IMR-90 (cell line): ENCODE measurements around the gene PRCP. TPM values are rescaled to one million over a fixed set of nuclear protein-coding genes. Genes with fewer than 3 reads are reported as not detected.
A peak's percentile ranks its signal among the peaks of the same experiment; 100 is the strongest.

Source experiments
- ATAC-seq: fragments of 200-7000 bp; cut with Tn5 transposase; 2 replicates; pipeline ENCODE4 v1.9.1; 2020; ENCODE audit warnings: low read depth, mild to moderate bottlenecking, moderate library complexity
- BruUV-seq: library from RNA; stranded (reverse); fragments of 400-500 nt; replicated peaks from 2 replicates; lab custom pipeline; 2021; lab: Mats Ljungman, UMichigan
- CTCF ChIA-PET: fragments of 300-600 bp; formaldehyde crosslinking; extraction: SDS; loops from one replicate; lab custom pipeline; 2021; ENCODE audit warnings: antibody characterized with exemption; lab: Yijun Ruan, JAX
- POLR2A ChIA-PET: fragments of 300-600 bp; sonication (Branson Sonifier 250); formaldehyde crosslinking; loops from one replicate; lab custom pipeline; 2022; ENCODE audit warnings: antibody characterized with exemption; ENCODE audit not compliant: unreplicated experiment; lab: Charles Lee
- DNase-seq: peaks from one replicate; pipeline ENCODE4 v3.0.0; 2013
- H2AFZ ChIP-seq: replicated peaks from 2 replicates; pipeline ENCODE3; 2013; ENCODE audit warnings: low read length, mild to moderate bottlenecking; ENCODE audit not compliant: poor library complexity
- H2AK5ac ChIP-seq: 2 replicates; pipeline ENCODE4 v1.6.1; 2013; ENCODE audit warnings: low read depth, low read length, inconsistent platforms
- H2AK9ac ChIP-seq: replicated peaks from 2 replicates; pipeline ENCODE3; 2013; ENCODE audit warnings: mild to moderate bottlenecking, low read depth, low read length, moderate library complexity; ENCODE audit not compliant: poor library complexity
- H2BK120ac ChIP-seq: 2 replicates; pipeline ENCODE4 v1.6.1; 2013; ENCODE audit warnings: low read depth, low read length, inconsistent platforms
- H2BK15ac ChIP-seq: 3 replicates; pipeline ENCODE4 v1.6.1; 2013; ENCODE audit warnings: low read depth, low read length, inconsistent platforms
- H2BK20ac ChIP-seq: 2 replicates; pipeline ENCODE4 v1.6.1; 2013; ENCODE audit warnings: low read depth, mild to moderate bottlenecking, inconsistent platforms, low read length, moderate library complexity
- H2BK5ac ChIP-seq: 2 replicates; pipeline ENCODE4 v1.6.1; 2013; ENCODE audit warnings: mild to moderate bottlenecking, low read depth, low read length, inconsistent platforms; ENCODE audit not compliant: poor library complexity, severe bottlenecking
- H3K14ac ChIP-seq: replicated peaks from 2 replicates; pipeline ENCODE4 v1.6.1; 2013; ENCODE audit warnings: low read depth, low read length, inconsistent platforms
- H3K18ac ChIP-seq: 2 replicates; pipeline ENCODE4 v1.6.1; 2013; ENCODE audit warnings: low read depth, low read length, control low read depth
- H3K23ac ChIP-seq: 2 replicates; pipeline ENCODE4 v1.6.1; 2013; ENCODE audit warnings: low read depth, low read length, inconsistent platforms
- H3K27ac ChIP-seq: 2 replicates; pipeline ENCODE4 v1.5.1; 2013; ENCODE audit warnings: mild to moderate bottlenecking, control low read depth, low read length; ENCODE audit not compliant: insufficient read depth
- H3K27me3 ChIP-seq: 2 replicates; pipeline ENCODE4 v1.6.1; 2013; ENCODE audit warnings: low read length; ENCODE audit not compliant: control insufficient read depth, insufficient read depth
- H3K36me3 ChIP-seq: 2 replicates; pipeline ENCODE4 v1.6.1; 2013; ENCODE audit warnings: low read length, mixed read lengths; ENCODE audit not compliant: control insufficient read depth, insufficient read depth
- H3K4ac ChIP-seq: 2 replicates; pipeline ENCODE4 v1.6.1; 2013; ENCODE audit warnings: low read depth, low read length, inconsistent platforms
- H3K4me1 ChIP-seq: 2 replicates; pipeline ENCODE4 v1.6.1; 2013; ENCODE audit warnings: low read length, mixed read lengths; ENCODE audit not compliant: control insufficient read depth, insufficient read depth
- H3K4me2 ChIP-seq: 2 replicates; pipeline ENCODE4 v1.6.1; 2013; ENCODE audit warnings: low read depth, mild to moderate bottlenecking, control low read depth, low read length, moderate library complexity
- H3K4me3 ChIP-seq: 2 replicates; pipeline ENCODE4 v1.5.1; 2013; ENCODE audit warnings: low read depth, mild to moderate bottlenecking, control low read depth, low read length, moderate library complexity; ENCODE audit not compliant: insufficient read depth
- H3K56ac ChIP-seq: 2 replicates; pipeline ENCODE4 v1.6.1; 2013; ENCODE audit warnings: low read length, inconsistent platforms; ENCODE audit not compliant: insufficient read depth; ENCODE audit errors: extremely low read depth
- H3K79me1 ChIP-seq, 2 experiments: 2 replicates each; pipeline ENCODE4 v1.6.1; 2013; ENCODE audit warnings: low read length in 2 of 2, inconsistent platforms in 1 of 2, low read depth in 1 of 2
- H3K9ac ChIP-seq: 2 replicates; pipeline ENCODE4 v1.6.1; 2013; ENCODE audit warnings: low read depth, low read length, control low read depth
- H3K9me1 ChIP-seq: 2 replicates; pipeline ENCODE4 v1.6.1; 2013; ENCODE audit warnings: low read length, inconsistent platforms; ENCODE audit not compliant: insufficient read depth
- H3K9me3 ChIP-seq: 2 replicates; pipeline ENCODE4 v1.6.1; 2013; ENCODE audit warnings: low read length; ENCODE audit not compliant: control insufficient read depth, insufficient read depth
- H4K20me1 ChIP-seq: 2 replicates; pipeline ENCODE4 v1.6.1; 2013; ENCODE audit warnings: low read length, inconsistent platforms; ENCODE audit not compliant: insufficient read depth
- H4K5ac ChIP-seq: 2 replicates; pipeline ENCODE4 v1.6.1; 2013; ENCODE audit warnings: mild to moderate bottlenecking, low read depth, low read length, control low read depth
- H4K8ac ChIP-seq, 2 experiments: 2 replicates each; pipeline ENCODE4 v1.6.1; 2013; ENCODE audit warnings: low read depth in 2 of 2, low read length in 2 of 2, control low read depth in 1 of 2, inconsistent platforms in 1 of 2
- H4K91ac ChIP-seq: 2 replicates; pipeline ENCODE4 v1.6.1; 2013; ENCODE audit warnings: low read depth, low read length, inconsistent platforms; ENCODE audit not compliant: insufficient read depth
- ELK1 ChIP-seq: fragments of 150-350 bp; IDR thresholded peaks from 2 replicates; pipeline ENCODE4 v1.6.1; 2016; ENCODE audit warnings: low read depth, mild to moderate bottlenecking, low read length, moderate library complexity, borderline replicate concordance
- RCOR1 ChIP-seq: IDR thresholded peaks from 2 replicates; pipeline ENCODE4 v1.6.1; 2012; ENCODE audit warnings: mild to moderate bottlenecking, low read length, improper control_type of control experiment; ENCODE audit not compliant: insufficient replicate concordance
- USF2 ChIP-seq: fragments of 150-350 bp; IDR thresholded peaks from 2 replicates; pipeline ENCODE4 v1.6.1; 2017; ENCODE audit warnings: mild to moderate bottlenecking, antibody characterized with exemption, low read length, low read depth
- WGBS, 2 experiments: methylation state at CpG; one replicate each; pipeline versions ENCODE4 v1.1.5 to v1.1.7; 2013; ENCODE audit warnings: missing lambda C conversion rate in 2 of 2; ENCODE audit not compliant: insufficient read length in 1 of 2; ENCODE audit errors: extremely low coverage in 2 of 2; 5-methylcytosine and 5-hydroxymethylcytosine counted together
- dilution Hi-C: fragments of 300-500 bp; cut with HindIII; formaldehyde crosslinking; loops from one replicate; pipeline ENCODE4 v1.14.3; 2018; ENCODE audit warnings: low sequenced_read_pairs; ENCODE audit not compliant: unreplicated experiment
- in situ Hi-C: fragments of 300-500 bp; cut with MboI; formaldehyde crosslinking; loops from 3 replicates; pipeline ENCODE4 v1.14.3; 2019; ENCODE audit warnings: low sequenced_read_pairs, inconsistent platforms, mixed read lengths
- intact Hi-C: fragments of 100-400 bp; cut with micrococcal nuclease; formaldehyde crosslinking; loops from 2 replicates; pipeline ENCODE4 v1.10.0; 2022
- polyA plus RNA-seq, 3 experiments: library from polyadenylated mRNA; depleted of rRNA; stranded (reverse); fragments of >200 nt; gene quantifications; 2 replicates each; pipeline ENCODE4 v1.2.3, GENCODE V29; 2012; ENCODE audit warnings: low replicate concordance in 1 of 3
- total RNA-seq: library from RNA; depleted of rRNA; stranded (reverse); fragments of >200 nt; gene quantifications from 2 replicates; pipeline ENCODE4 v1.2.3, GENCODE V29; 2012

Gene PRCP
- total and polyA plus RNA-seq, 2 of the 4 experiments (the other 2 are of a cell fraction) = 31.7 to 64.9 TPM

GRCh38 chr11:82936261-82936660 lies 36.0 kb upstream of the PRCP start:
- H2BK15ac ChIP-seq = no peak overlapping the region
- no peak overlapping the region for H3K4me3 ChIP-seq
- no peaks in the 10 kb centered on the region for H3K4me1 ChIP-seq
- no peak overlapping the region for H2AK5ac ChIP-seq
- H3K27ac ChIP-seq = no peak overlapping the region
- H4K91ac ChIP-seq = no peak overlapping the region
- no peak overlapping the region for H3K14ac ChIP-seq
- dilution Hi-C loops (no loop called here), intact Hi-C loops (no loop called here), in situ Hi-C loops (no loop called here)
- no peak overlapping the region for H4K5ac ChIP-seq
- H4K8ac ChIP-seq = no peak overlapping the region
- no peaks in the 10 kb centered on the region for H3K79me1 ChIP-seq
- H3K9me1 ChIP-seq = 0 out of 2 replicates have a peak, but pooled peaks cover 3% of the 10 kb centered on the region
- no peak overlapping the region for H3K56ac ChIP-seq
- no peak overlapping the region for H3K9ac ChIP-seq
- H3K18ac ChIP-seq = no peak overlapping the region
- no CpG with 5 or more reads among the region's 3 CpGs for WGBS, 2 experiments
- H2BK120ac ChIP-seq = no peak overlapping the region
- H4K20me1 ChIP-seq = no peaks in the 10 kb centered on the region
- no peak overlapping the region for H3K4ac ChIP-seq
- H3K23ac ChIP-seq = no peak overlapping the region
- TF ChIP-seq ELK1 (no peak), USF2 (no peak), RCOR1 (no peak)
- no peak overlapping the region for H2AFZ ChIP-seq
- ChIA-PET POLR2A (no interaction called here), CTCF (no interaction called here)
- H3K27me3 ChIP-seq = no peaks in the 10 kb centered on the region
- ATAC-seq (no peak), DNase-seq (peak; percentile 31)
- H3K9me3 ChIP-seq = no peaks in the 10 kb centered on the region
- no peak overlapping the region for H2BK20ac ChIP-seq
- no peak overlapping the region for H2BK5ac ChIP-seq
- no TSS peak for BruUV-seq
- H2AK9ac ChIP-seq = no peak overlapping the region
- H3K4me2 ChIP-seq = no peak overlapping the region
- H3K36me3 ChIP-seq = no peaks in the 10 kb centered on the region; the same call in 1 of the 2 replicates
